WI38 (cell line): ENCODE data around the gene PIGO.

Experiments
- H3K4me3 ChIP-seq: 2 replicates; pipeline ENCODE4 v1.5.1; 2011; ENCODE audit warnings: low read depth, mild to moderate bottlenecking, control low read depth, low read length
- CTCF ChIP-seq: IDR thresholded peaks from 2 replicates; pipeline ENCODE4 v1.5.1; 2012; ENCODE audit warnings: low read depth, mild to moderate bottlenecking, control low read depth, low read length

The PIGO gene

GRCh38 chr9:35074791-35075190 is 21.6 kb downstream of the PIGO start:
- TF ChIP-seq CTCF: no peak

GRCh38 chr9:35074141-35074540 is 22.2 kb downstream of the PIGO start:
- no peak for TF ChIP-seq CTCF
- no peak overlapping the region for H3K4me3 ChIP-seq

More at GRCh38 chr9:35074791-35075190, 21.6 kb downstream of the PIGO start:
- H3K4me3 ChIP-seq: no peak overlapping the region

- TF ChIP-seq CTCF: no peak
- no peak overlapping the region for H3K4me3 ChIP-seq
Observed at GRCh38 chr9:35073279-35073612, 23.1 kb downstream of the PIGO start.

- TF ChIP-seq CTCF: no peak
- H3K4me3 ChIP-seq: peak within 1 kb of the TSS; percentile 78
Observed at GRCh38 chr9:35072461-35073278, 23.7 kb downstream of the PIGO start, which contains the start of gene VCP. Gene VCP (minus strand): TSS chr9:35072625. CDS start chr9:35072353, 272 bp downstream.

- peak; percentile 30 for TF ChIP-seq CTCF
- peak overlapping the region; percentile 78 for H3K4me3 ChIP-seq
Observed at GRCh38 chr9:35071814-35072460, 24.5 kb downstream of the PIGO start.

GRCh38 chr9:35070823-35071813 is 25.3 kb downstream of the PIGO start:
- peak overlapping the region; percentile 78 for H3K4me3 ChIP-seq
- TF ChIP-seq CTCF: no peak
